Caco-2 (cell line): ENCODE data around the gene GNAO1. TPM values are rescaled to one million over a fixed set of nuclear protein-coding genes. Genes with fewer than 3 reads are reported as not detected.

ENCODE experiments used
- BruUV-seq: library from RNA; stranded (reverse); fragments of 400-500 nt; replicated peaks from 2 replicates; lab custom pipeline; 2021; lab: Mats Ljungman, UMichigan
- CTCF ChIA-PET: fragments of 300-600 bp; sonication (Branson Sonifier 250); formaldehyde crosslinking; loops from one replicate; lab custom pipeline; 2022; ENCODE audit warnings: antibody characterized with exemption; lab: Charles Lee
- POLR2A ChIA-PET: fragments of 300-600 bp; sonication (Branson Sonifier 250); formaldehyde crosslinking; loops from one replicate; lab custom pipeline; 2022; ENCODE audit warnings: antibody characterized with exemption; lab: Charles Lee
- DNase-seq, 2 experiments: peaks; one replicate each; pipeline versions ENCODE4 v3.0.0 to v3.0.0-alpha.2; 2020 to 2022
- H3K27me3 ChIP-seq: replicated peaks from 2 replicates; pipeline ENCODE4 v1.6.0; 2011; ENCODE audit warnings: low read length; ENCODE audit not compliant: control insufficient read depth, insufficient read depth
- H3K36me3 ChIP-seq: 2 replicates; pipeline ENCODE4 v1.5.1; 2011; ENCODE audit warnings: low read length; ENCODE audit not compliant: control insufficient read depth, insufficient read depth
- H3K4me1 ChIP-seq: fragments of 250-450 bp; sonication (Bioruptor Pico); 2 replicates; pipeline ENCODE4 v1.5.1; 2020; ENCODE audit warnings: mild to moderate bottlenecking
- H3K4me3 ChIP-seq: 2 replicates; pipeline ENCODE4 v1.5.1; 2011; ENCODE audit warnings: low read depth, mild to moderate bottlenecking, control low read depth, low read length
- H3K9me3 ChIP-seq: fragments of 250-450 bp; sonication (Bioruptor Pico); 2 replicates; pipeline ENCODE4 v1.5.1; 2020; ENCODE audit warnings: mild to moderate bottlenecking, moderate library complexity
- H3K27ac Mint-ChIP-seq: one replicate; pipeline ENCODE4 v1.8.0; 2022; ENCODE audit warnings: mixed read lengths; ENCODE audit not compliant: unreplicated experiment
- H3K27me3 Mint-ChIP-seq: one replicate; pipeline ENCODE4 v1.8.0; 2022; ENCODE audit warnings: mixed read lengths; ENCODE audit not compliant: insufficient read depth, unreplicated experiment
- H3K36me3 Mint-ChIP-seq: one replicate; pipeline ENCODE4 v1.8.0; 2022; ENCODE audit warnings: mild to moderate bottlenecking, mixed read lengths; ENCODE audit not compliant: insufficient read depth, unreplicated experiment
- H3K4me1 Mint-ChIP-seq: one replicate; pipeline ENCODE4 v1.8.0; 2022; ENCODE audit warnings: low read depth, mixed read lengths; ENCODE audit not compliant: unreplicated experiment
- H3K4me3 Mint-ChIP-seq: one replicate; pipeline ENCODE4 v1.8.0; 2022; ENCODE audit warnings: mild to moderate bottlenecking, moderate library complexity, mixed read lengths; ENCODE audit not compliant: unreplicated experiment
- H3K9me3 Mint-ChIP-seq: one replicate; pipeline ENCODE4 v1.8.0; 2022; ENCODE audit warnings: mixed read lengths; ENCODE audit not compliant: unreplicated experiment
- CTCF ChIP-seq, 2 experiments: fragments of 200-600 bp in 1 of 2; IDR thresholded peaks; 1 replicate in 1 of 2; 2 replicates in 1 of 2; pipeline versions ENCODE4 v1.5.1 to v1.8.0; 2011 to 2022; ENCODE audit warnings: antibody characterized with exemption in 1 of 2, control low read depth in 1 of 2, inconsistent platforms in 1 of 2, low read depth in 1 of 2, low read length in 1 of 2, mild to moderate bottlenecking in 1 of 2, moderate library complexity in 1 of 2; ENCODE audit not compliant: insufficient read depth in 1 of 2, severe bottlenecking in 1 of 2, unreplicated experiment in 1 of 2
- intact Hi-C: fragments of 100-400 bp; cut with micrococcal nuclease; formaldehyde crosslinking; loops from one replicate; pipeline ENCODE4 v1.10.0; 2022; ENCODE audit not compliant: unreplicated experiment
- total RNA-seq: library from RNA; stranded (reverse); gene quantifications from 2 replicates; pipeline ENCODE4 v1.2.3, GENCODE V29; 2022

GNAO1 gene
- total RNA-seq, 1 experiment from 2014 or later, result 3.2 TPM

- no peak for TF ChIP-seq CTCF (IDR thresholded peaks at IDR 0.05; ENCODE audit: insufficient read depth in 1 of 2, low read depth in 1 of 2, low read length in 1 of 2, severe bottlenecking in 1 of 2, unreplicated experiment in 1 of 2)
- Mint-ChIP-seq H3K4me3 (no peak overlapping the region), H3K36me3 (no peaks in the 10 kb centered on the region), H3K9me3 (no peaks in the 10 kb centered on the region), H3K27ac (no peak overlapping the region), H3K4me1 (peaks cover 12% of the 10 kb centered on the region), H3K27me3 (no peaks in the 10 kb centered on the region)
- Histone ChIP-seq H3K4me1 (peaks cover 17% of the 10 kb centered on the region), H3K36me3 (no peaks in the 10 kb centered on the region), H3K27me3 (no peaks in the 10 kb centered on the region; the same call in 1 of the 2 replicates), H3K4me3 (no peak overlapping the region), H3K9me3 (no peaks in the 10 kb centered on the region)
- DNase-seq, result no peak
- intact Hi-C loops, result no loop called here
- BruUV-seq, result no TSS peak
- POLR2A ChIA-PET, result no interaction called here
- CTCF ChIA-PET, result no interaction called here
Measured at GRCh38 chr16:56245197-56245596, 53.9 kb downstream of the GNAO1 start.

GRCh38 chr16:56246051-56246817, 54.9 kb downstream of the GNAO1 start:
- peak in 1 of 2 experiments; percentile 17 for TF ChIP-seq CTCF (IDR thresholded peaks at IDR 0.05; ENCODE audit: insufficient read depth in 1 of 2, low read depth in 1 of 2, low read length in 1 of 2, severe bottlenecking in 1 of 2, unreplicated experiment in 1 of 2)
- Mint-ChIP-seq H3K27me3 (no peaks in the 10 kb centered on the region), H3K9me3 (no peaks in the 10 kb centered on the region), H3K36me3 (no peaks in the 10 kb centered on the region), H3K4me1 (peaks cover 12% of the 10 kb centered on the region), H3K4me3 (no peak overlapping the region), H3K27ac (no peak overlapping the region)
- BruUV-seq, result no TSS peak
- H3K27me3 ChIP-seq, result no peaks in the 10 kb centered on the region; the same call in 1 of the 2 replicates
- no peak overlapping the region for H3K4me3 ChIP-seq
- ChIA-PET POLR2A (interaction anchor here (0.6 kb wide), 1 partner anchor 92 kb away, joined by 3 read pairs; no protein-coding TSS in a partner anchor), CTCF (interaction anchor here (0.6 kb wide), 1 partner anchor 42 kb away, joined by 3 read pairs; no protein-coding TSS in a partner anchor)
- H3K36me3 ChIP-seq, result no peaks in the 10 kb centered on the region
- H3K9me3 ChIP-seq, result no peaks in the 10 kb centered on the region
- peak; percentile 43 to 79 for DNase-seq
- peaks cover 17% of the 10 kb centered on the region for H3K4me1 ChIP-seq
- intact Hi-C loops, result no loop called here

GRCh38 chr16:56247018-56247417, 55.7 kb downstream of the GNAO1 start:
- Histone ChIP-seq H3K9me3 (no peaks in the 10 kb centered on the region), H3K4me3 (no peak overlapping the region), H3K36me3 (no peaks in the 10 kb centered on the region), H3K4me1 (peaks cover 17% of the 10 kb centered on the region), H3K27me3 (no peaks in the 10 kb centered on the region; the same call in 1 of the 2 replicates)
- no peak for TF ChIP-seq CTCF (IDR thresholded peaks at IDR 0.05; ENCODE audit: insufficient read depth in 1 of 2, low read depth in 1 of 2, low read length in 1 of 2, severe bottlenecking in 1 of 2, unreplicated experiment in 1 of 2)
- no TSS peak for BruUV-seq
- ChIA-PET POLR2A (interaction anchor here (0.6 kb wide), 1 partner anchor 93 kb away, joined by 3 read pairs; no protein-coding TSS in a partner anchor), CTCF (interaction anchor here (0.6 kb wide), 1 partner anchor 42 kb away, joined by 3 read pairs; no protein-coding TSS in a partner anchor)
- intact Hi-C loops, result no loop called here
- Mint-ChIP-seq H3K4me1 (peaks cover 12% of the 10 kb centered on the region), H3K36me3 (no peaks in the 10 kb centered on the region), H3K9me3 (no peaks in the 10 kb centered on the region), H3K27me3 (no peaks in the 10 kb centered on the region), H3K27ac (no peak overlapping the region), H3K4me3 (no peak overlapping the region)
- no peak for DNase-seq
